ENCODE results near the gene CRBN. TPM values are rescaled to one million over a fixed set of nuclear protein-coding genes. Genes with fewer than 3 reads are reported as not detected.

CRBN gene
- total RNA-seq, 1 donor from 2014 or later: 32.7 TPM

- DNase-seq (ENCODE audit: low read depth, low spot score): no peak
- Mint-ChIP-seq H3K4me1 (no peaks in the 10 kb centered on the region), H3K4me3 (no peak overlapping the region), H3K27me3 (ENCODE audit: low read depth) (peaks cover 17% of the 10 kb centered on the region), H3K9me3 (peaks cover 2% of the 10 kb centered on the region), H3K27ac (ENCODE audit: unreplicated experiment) (no peak overlapping the region), H3K36me3 (ENCODE audit: low read depth) (no peaks in the 10 kb centered on the region)
- TF ChIP-seq, protein P1, sequence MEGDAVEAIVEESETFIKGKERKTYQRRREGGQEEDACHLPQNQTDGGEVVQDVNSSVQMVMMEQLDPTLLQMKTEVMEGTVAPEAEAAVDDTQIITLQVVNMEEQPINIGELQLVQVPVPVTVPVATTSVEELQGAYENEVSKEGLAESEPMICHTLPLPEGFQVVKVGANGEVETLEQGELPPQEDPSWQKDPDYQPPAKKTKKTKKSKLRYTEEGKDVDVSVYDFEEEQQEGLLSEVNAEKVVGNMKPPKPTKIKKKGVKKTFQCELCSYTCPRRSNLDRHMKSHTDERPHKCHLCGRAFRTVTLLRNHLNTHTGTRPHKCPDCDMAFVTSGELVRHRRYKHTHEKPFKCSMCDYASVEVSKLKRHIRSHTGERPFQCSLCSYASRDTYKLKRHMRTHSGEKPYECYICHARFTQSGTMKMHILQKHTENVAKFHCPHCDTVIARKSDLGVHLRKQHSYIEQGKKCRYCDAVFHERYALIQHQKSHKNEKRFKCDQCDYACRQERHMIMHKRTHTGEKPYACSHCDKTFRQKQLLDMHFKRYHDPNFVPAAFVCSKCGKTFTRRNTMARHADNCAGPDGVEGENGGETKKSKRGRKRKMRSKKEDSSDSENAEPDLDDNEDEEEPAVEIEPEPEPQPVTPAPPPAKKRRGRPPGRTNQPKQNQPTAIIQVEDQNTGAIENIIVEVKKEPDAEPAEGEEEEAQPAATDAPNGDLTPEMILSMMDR (conservative IDR thresholded peaks at IDR 0.05): no peak
Observed at GRCh38 chr3:3105815-3106214, 73.7 kb downstream of the CRBN start.

DNA sequence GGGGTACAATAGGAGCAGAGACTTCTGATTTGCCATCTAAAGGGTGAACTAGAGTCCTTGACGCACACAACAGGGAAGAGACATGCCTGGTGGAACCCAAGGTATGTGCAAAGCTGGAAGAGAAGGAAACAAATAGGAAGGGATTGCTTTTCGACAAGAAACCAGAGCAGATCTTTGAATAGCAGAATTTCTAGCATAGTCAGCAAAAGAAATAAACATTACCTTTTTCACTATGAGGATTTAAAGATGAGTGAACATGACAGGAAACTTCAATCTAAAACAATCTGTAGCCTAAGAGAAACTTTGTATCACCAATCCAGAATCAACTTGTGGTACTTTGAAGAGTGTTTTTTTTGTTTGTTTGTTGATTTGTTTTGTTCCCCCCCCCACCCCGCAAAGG is 74.2 kb downstream of the CRBN start:
- no peak for DNase-seq (ENCODE audit: low read depth, low spot score)
- peaks cover 2% of the 10 kb centered on the region for H3K9me3 Mint-ChIP-seq
- H3K27me3 Mint-ChIP-seq (ENCODE audit: low read depth): peaks cover 17% of the 10 kb centered on the region
- TF ChIP-seq, protein P1 (conservative IDR thresholded peaks at IDR 0.05): no peak
- H3K27ac Mint-ChIP-seq (ENCODE audit: unreplicated experiment): no peak overlapping the region
- H3K36me3 Mint-ChIP-seq (ENCODE audit: low read depth): no peaks in the 10 kb centered on the region
- no peak overlapping the region for H3K4me3 Mint-ChIP-seq
- no peaks in the 10 kb centered on the region for H3K4me1 Mint-ChIP-seq

- H3K27me3 Mint-ChIP-seq (ENCODE audit: low read depth): peaks cover 10% of the 10 kb centered on the region
- peaks cover 2% of the 10 kb centered on the region for H3K9me3 Mint-ChIP-seq
- H3K36me3 Mint-ChIP-seq (ENCODE audit: low read depth): no peaks in the 10 kb centered on the region
- H3K4me3 Mint-ChIP-seq: no peak overlapping the region
- TF ChIP-seq, protein P1 (conservative IDR thresholded peaks at IDR 0.05): no peak
- DNase-seq (ENCODE audit: low read depth, low spot score): no peak
- H3K4me1 Mint-ChIP-seq: no peaks in the 10 kb centered on the region
- no peak overlapping the region for H3K27ac Mint-ChIP-seq (ENCODE audit: unreplicated experiment)
Observed at GRCh38 chr3:3102751-3103150, 76.7 kb downstream of the CRBN start.

DNA sequence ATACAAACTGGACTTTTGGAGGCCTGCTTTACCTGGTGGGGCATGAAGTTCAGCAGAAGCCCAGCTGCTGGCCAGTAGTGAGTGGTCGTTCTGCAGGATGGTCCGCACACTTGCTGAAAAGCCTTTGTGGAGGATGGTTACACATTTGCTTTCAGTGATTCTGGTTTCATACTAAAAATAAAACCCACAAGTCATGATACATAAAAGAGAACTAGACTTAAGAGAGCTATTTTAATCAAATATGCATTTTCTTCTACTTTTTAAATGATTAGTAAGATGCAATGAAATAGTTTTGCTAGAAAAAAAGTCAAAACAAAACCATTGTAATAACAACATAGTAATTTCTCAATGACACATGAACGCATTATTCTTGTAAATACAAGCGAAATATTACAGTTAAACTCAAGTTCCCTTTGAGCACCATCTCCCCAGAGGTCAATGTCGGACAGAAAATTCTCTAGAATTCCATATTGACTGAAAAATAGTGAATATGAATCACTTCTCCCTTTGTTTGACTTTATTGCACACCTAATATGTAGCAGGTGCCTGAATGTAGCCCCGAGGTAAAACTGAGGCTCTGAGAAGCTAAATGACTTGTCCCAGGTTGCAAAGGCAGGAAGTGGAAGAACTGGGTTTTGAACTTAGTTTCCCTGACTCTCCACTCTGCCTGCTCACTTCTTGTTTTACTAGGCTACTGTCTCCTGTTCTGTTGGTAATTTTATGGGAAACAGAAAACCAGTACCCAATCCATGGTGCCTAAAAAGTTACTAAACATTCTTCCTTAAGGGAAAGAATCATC is 77.6 kb downstream of the CRBN start:
- H3K4me1 Mint-ChIP-seq: no peaks in the 10 kb centered on the region
- no peaks in the 10 kb centered on the region for H3K9me3 Mint-ChIP-seq
- peaks cover 8% of the 10 kb centered on the region for H3K27me3 Mint-ChIP-seq (ENCODE audit: low read depth)

More for the DNA sequence above, 77.6 kb downstream of the CRBN start:
- DNase-seq (ENCODE audit: low read depth, low spot score): no peak
- TF ChIP-seq, protein P1 (conservative IDR thresholded peaks at IDR 0.05): no peak
- no peak overlapping the region for H3K27ac Mint-ChIP-seq (ENCODE audit: unreplicated experiment)
- H3K4me3 Mint-ChIP-seq: no peak overlapping the region
- H3K36me3 Mint-ChIP-seq (ENCODE audit: low read depth): no peaks in the 10 kb centered on the region

Other genes with a start within 250 kb of the CRBN start
- not detected in 2 replicates for gene IL5RA, start 69.3 kb downstream of the CRBN start, total RNA-seq
- 30.6 and 32.6 TPM in 2 replicates for gene TRNT1, start 52.8 kb downstream of the CRBN start, total RNA-seq